Activated CD4-positive, alpha-beta T cell treated with anti-CD3 and anti-CD28 coated beads, Interleukin-2, amount 50 U/mL, for 4 hours (primary cell): ENCODE results near the gene DIP2C.
"Not testable (repeated sequence)": the region's sequence is repeated elsewhere in the genome, so short reads cannot be mapped to it uniquely, and the experiment has no call there.

Source experiments
- DNase-seq, 2 experiments: peaks; one replicate each; pipeline ENCODE4 v3.0.0-alpha.2; 2020

DIP2C gene

DNA sequence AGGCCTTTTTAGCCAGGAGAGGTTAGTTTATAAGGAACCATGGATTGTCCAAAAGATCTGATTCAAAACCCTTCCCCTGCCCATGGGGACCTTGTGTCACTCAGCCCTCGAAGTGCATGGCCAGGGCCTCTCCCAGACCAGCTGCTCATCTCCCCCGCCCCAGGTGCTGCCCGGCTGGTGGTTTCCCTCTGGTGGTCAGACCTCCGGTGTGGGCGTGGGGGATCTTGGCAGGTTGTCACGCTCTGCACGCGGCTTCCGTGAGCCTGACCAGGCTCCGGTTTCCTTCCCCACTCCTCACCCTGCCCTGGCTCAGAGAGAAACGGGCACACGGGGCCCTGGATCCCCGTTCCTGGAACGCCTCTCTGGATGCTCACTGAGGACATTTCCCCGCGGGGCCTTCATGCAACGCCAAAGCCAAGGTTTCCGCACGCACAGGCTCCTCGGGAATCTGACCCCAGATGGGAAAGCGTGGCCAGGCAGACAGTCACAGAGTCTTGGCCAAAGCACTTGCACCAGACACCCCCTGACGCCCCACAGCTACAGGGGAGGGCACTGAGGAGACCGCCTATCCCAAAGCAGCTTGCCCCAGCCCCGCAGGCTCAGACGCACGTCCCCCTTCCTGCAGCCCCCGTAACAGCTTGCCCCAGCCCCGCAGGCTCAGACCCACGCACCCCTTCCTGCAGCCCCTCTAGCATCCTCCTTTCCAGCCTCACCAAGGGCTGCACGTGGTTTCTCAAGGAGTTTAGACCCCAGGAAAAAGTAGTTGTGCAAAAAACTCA is 7.8 kb upstream of the DIP2C start:
- DNase-seq = no peak

DNA sequence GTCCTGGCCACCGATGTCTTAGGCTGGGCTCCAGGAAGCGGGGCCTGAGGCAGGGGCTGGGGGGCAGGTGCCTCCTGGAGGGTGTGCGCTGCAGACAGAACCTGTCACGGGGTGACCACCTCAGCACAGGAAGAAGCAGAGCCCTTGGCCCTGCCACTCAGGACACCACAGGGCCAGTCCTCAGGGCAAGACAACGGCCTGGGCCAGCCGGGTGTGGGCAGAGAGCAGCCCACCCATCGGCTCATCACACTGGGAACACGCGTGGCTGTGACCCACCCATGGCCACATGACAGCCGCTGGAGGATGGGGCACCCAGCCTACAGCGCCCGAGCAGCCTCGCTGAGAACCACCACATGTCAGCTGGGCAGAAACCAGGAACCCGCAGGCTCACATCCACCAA is 5.9 kb upstream of the DIP2C start:
- no peak for DNase-seq

DNA sequence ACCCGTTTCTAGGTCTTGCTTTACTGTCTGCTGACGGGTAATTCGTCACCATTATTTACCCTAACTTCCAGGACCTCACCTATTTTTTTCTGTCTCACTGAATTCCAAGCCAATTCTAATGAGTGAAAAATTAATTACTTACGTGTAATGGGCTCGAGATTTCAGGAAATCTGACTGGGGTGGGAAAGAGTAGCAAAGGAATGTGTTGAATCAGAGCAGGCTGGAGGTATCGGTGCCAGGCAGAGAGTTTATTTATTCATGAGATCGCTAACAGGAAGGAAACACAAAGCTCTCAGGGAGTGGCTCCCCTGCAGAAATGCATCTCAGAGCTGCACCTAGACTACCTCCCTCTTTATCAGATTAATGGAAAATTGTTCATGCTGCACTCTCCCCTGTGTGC is 4.0 kb upstream of the DIP2C start:
- DNase-seq = no peak

DNA sequence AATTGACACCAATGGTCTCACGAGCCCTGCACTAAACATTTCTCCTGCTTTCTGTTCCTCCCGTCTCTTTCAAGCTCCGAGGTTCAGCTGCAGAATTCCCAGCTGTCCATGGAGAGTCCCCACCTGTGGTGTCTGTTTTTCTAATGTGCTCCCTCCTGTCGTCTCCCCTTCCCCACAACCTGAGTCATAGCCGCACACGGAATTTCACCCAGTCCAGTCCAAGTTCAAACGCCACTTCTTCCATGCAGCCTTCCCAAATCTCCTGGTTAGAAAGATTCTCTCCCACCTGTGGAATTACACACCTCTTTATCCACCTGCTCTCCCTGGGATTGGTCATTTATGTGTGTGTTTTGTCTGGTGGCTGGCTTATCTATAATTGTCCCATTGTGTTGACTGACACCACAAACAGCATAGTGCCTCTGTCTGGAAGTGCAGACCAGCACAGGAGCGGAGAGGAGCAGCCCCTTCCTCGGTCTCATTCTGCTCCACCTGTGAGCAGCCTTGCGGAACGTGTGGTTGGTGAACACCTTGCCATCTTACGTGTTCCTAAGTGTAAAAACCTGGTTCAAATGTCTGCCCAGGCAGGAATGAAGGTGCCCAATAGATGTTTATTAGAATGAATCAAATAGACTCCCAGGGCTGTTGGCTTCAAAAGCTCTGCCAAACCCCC is 3.3 kb upstream of the DIP2C start:
- no peak for DNase-seq

DNA sequence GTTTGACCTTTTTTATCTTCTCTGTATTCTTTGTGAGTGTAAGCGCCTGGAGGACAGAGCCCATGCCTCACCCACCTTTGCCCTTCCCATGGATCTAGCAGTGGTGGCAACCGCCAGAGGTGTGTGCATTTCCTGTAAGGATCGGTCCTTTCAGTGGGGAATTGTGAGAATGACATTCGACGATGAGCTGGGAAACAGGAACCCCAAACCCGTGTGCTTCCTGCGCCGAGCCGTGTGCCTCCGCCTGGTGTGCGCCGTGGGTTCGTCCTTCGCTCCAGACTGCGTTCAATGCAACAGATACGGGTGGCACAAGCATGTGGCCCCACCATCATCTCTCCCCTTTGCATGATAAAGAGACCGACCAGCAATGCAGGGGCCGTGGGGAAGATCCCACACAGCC is 1.7 kb upstream of the DIP2C start:
- no peak for DNase-seq

DNA sequence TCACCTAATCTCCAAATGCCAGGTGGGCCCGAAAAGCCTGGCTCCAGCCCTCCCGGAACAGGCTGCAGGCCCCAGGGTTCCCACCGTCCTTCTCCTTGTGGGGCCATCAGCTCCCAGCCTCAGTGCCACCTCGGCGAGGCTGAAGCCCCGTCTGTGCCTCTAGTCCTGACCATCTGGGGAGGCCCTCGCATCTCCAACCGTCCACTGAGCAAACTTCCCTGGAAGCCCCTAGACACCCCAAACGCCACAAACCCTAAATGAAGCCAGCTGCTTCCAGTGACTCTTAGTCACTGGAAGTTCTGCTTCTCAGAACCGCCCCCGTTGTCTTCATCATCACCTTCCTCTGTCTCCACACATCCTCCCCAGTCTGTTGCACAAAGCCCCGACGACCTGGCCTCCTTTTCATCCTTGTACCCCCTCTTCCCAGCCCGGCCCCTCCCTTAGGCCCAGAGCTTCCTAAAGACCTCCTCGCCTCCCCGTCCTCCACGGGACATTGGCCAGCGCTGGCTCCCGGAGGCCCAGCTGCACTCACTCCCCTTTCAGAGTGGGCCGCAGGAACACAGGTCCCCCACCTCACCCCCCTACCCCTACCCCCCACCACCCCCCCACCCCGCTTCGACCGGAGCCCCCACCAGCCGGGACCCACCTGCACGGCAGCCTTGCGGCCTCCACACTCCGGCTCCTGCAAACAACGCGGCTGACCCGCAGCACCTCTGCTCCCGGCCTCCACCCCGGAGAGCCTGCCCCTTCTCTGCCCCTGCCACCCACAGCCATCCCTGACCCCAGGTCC is 1.1 kb upstream of the DIP2C start:
- DNase-seq = no peak

DNA sequence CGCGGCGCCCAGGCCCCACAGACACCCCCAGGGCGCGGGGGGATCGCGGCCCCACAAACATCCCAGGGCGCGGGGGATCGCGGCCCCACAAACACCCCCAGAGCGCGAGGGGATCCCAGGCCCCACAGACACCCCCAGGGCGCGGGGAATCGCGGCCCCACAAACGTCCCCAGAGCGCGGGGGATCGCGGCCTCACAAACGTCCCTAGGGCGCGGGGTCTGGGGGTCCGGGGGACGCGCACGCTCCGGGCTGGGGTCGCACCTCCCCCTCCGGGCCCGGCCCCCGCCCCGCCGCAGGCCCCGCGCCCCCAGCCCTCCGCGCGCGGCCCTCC is 382 bp downstream of the DIP2C start:
- DNase-seq = no peak

DNA sequence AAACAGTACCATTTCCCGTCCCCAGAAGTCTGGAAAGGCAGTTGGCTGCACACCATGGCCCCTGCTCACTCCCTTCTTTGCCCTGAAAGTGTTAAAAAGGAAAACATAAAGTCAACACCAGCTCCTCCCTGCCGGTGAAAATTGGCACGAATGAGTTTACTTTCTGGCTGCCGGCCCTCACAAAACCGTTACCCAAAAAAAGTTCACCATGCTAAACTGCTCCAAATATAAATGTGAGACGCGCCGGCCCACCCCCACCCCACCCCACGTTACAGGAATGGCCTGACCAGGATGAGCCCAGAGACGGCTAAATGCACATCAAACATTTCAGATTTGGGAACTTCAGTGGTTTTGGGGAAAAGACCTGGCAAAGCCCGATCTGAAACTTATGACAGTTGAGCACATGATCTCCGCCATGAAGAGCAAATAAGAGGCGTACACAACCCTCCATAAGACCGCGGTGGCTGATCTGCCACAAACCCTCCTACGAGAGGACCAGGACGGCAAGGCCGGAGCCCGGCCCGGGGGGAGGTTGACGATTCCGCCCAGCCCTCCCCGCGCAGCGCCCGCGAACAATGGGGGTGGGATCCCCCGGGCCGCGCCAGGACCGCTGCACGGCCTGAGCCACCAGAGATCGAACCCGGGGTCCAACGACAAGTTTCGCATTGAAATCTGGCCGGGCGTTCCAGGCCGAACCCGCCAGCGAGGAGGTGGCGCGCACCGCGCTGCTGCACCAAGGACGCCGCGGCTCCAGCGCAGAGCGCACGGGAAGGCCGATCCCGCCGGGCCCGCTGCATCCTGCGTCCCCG is 952 bp downstream of the DIP2C start:
- DNase-seq = no peak

DNA sequence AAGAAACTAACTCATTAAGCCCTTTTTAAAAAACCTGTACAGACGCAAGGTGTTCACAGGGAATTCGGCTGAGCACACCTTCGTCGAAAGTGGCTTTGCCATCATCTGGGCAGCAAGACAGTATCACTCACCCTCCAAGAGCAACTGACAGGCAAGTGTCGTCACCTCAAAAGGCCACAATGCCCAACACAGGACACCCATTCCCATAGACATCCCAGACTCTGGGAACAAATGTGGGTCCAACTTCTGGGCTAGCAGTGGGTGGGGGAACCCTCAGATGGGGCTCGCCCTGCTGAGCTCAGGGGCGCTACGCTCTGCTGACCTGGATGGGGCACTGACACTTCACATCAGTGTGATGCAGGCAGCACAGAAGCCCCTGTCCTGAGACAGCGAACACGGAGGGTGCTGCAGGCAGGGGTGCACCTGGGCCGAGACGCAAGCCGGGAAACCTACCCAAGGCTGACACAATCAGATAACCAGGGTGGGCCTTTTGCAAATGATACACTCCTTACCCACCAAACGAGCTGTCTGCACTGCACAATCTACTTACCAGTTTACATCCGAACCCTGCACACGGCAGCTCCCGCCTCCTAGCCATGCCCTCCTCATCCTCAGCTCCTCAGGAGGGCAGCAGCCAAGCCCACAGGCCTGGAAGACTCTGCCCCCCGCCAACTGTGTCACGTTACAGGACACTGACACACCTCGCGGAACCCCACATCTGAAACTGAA is 1.7 kb downstream of the DIP2C start:
- no peak for DNase-seq

DNA sequence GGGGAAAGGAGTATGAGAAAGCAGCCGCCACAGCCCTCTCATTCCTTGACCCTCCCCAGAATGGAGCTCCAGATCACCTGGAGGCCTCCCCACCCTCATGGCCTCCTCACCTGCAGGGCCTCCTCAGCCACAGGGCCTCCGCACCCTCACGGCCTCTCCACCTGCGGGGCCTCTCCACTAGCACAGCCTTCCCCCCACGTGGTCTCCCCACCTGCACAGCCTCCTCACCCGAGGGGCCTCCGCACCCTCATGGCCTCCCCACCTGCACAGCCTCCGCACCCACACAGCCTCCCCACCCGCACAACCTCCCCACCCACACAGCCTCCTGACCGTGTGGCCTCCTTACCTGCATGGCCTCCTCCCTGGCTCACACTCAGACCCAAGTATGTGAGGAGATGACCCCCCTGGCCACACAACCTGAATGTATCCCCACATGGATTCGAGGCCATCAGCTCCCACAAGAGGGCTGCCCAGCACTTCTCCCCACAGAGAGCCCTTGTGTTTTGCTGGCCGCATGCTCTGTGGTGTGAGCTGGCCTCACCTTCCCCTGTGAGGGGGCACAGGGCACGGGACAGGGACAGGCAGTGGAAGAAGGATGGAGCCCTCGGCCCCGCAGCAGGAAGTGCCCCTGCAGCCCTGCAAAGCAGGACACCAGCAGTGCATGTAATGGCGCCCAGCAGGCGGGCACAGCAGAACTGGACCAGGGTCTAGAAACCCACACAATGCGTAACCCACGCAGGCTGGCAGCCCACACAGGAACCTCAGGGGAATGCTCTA is 3.1 kb downstream of the DIP2C start:
- DNase-seq = no peak

DNA sequence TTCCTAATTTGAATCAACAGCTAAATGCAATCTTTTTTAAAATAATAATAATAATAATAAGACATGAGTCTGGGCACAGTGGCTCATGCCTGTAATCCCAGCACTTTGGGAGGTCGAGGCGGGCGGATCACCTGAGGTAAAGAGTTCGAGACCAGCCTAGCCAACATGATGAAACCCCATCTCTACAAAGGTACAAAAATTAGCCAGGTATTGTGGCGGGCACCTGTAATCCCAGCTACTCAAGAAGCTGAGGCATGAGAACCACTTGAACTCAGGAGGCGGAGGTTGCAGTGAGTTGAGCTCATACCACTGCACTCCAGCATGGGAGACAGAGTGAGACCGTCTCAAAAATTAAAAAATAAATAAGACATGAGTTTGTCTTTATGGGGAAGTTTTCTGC is 3.9 kb downstream of the DIP2C start:
- DNase-seq = no peak

DNA sequence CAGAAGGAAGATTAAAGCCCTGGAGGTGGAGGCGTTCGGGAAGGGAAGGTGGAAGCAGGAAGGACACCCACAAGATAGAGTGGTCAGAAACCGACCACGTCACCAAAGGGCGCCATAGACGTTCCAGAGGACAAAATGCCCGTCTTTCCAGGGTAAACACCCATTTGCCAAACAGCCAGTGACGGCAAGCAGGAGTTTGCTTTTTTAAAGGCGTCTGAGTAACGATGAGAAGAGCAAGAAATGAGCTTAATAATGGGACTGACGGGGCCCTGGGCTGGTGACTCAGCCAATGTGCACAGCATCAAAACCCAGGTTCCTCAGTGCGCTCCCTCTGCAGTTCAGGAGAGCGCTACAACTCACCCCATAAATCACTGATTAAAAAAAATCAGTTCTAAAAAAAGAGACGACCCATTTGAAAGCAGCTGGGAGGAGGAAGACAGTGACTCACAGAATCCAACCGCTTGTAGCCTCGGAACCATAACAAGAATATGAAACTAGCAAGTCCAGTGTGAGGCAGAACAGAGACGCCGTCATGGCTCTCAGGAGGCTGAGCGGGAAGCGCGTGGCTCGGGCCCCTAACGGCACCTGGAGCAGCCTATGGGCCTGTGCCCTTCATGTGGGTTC is 5.9 kb downstream of the DIP2C start:
- DNase-seq = no peak

DNA sequence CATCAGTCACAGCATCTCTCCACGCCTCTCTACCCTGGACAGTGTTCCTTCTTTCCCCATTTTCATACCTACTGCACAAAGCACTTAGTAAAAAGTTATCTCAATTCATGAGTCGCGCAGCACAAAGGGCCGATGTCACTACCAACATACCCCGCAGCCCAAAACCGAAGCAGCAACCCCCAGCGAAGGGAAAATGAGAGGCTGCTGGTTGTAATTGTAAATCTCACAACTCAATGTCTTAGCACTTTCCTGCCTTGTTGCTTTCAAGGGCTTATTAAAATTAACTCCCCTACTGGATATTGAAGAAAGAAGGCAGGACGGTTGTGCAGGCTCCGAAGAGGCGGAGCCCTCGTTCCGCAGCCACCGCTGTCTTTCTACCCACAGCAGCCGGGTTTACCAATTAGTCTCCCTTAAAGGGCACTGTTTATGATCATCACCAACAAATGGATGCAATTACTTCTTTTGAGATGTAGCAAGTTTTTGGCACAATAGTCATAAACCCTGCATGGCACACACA is 6.5 kb downstream of the DIP2C start:
- DNase-seq = no peak

DNA sequence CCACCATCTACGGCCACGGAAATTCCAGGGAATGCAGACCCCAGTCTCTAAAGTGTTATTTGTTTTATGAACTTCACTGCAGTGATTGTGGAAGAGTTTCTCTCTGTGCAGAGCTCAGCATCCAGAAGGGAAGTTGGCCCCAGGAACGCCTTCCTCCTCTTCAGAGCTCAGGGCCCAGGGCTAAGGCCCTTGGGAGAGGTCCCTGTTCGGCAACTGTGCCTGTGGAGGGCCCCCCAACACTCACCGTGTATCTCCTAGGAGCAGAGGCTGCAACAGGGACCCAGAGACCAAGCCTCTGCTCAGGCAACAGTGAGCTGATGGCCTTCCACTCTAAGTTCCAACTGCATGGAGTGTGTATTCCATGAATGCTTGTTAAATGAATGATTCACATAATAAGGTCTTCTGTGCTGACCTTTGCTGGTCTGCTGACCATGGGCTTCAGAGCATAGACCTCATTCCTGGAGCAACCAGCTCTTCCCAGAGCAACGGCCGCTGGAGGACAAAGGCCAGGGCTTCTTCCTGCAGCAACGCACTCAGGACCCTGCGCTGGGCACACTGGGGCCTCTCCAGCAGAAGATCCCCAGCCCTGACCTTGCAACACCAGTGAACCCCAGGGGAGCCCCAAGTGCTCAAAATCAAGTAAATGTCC is 7.7 kb downstream of the DIP2C start:
- DNase-seq = no peak

DNA sequence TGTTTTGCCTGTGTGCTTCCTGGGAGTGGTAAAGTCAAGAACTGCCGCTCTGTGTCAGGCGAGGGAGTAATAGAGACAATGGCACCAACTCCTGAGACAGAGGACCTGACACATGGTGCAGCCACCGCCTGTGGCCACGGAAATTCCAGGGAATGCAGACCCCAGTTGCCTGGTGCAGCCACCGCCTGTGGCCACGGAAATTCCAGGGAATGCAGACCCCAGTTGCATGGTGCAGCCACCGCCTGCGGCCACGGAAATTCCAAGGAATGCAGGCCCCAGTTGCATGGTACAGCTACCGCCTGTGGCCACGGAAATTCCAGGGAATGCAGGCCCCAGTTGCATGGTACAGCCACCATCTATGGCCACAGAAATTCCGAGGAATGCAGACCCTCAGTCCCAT is 8.7 kb downstream of the DIP2C start:
- DNase-seq = no peak

DNA sequence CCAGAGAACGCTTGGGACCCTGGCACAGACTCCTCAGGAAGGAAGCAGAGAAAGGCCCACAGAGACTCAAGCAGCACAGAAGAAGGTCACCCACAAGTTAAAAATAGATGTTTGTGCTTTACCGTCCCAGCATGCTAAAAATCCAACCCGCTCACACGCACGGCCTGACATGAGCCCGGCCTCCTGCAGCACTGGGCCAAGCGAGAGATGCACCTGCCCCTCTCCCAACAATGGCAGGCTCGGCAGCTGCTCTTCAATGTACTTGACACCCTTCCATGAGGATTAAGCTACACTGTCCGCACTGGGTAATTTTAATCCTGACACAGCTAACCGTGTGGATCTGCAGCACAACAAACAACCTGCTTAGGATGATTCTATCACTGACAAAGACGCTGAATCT is 9.3 kb downstream of the DIP2C start:
- DNase-seq = no peak

DNA sequence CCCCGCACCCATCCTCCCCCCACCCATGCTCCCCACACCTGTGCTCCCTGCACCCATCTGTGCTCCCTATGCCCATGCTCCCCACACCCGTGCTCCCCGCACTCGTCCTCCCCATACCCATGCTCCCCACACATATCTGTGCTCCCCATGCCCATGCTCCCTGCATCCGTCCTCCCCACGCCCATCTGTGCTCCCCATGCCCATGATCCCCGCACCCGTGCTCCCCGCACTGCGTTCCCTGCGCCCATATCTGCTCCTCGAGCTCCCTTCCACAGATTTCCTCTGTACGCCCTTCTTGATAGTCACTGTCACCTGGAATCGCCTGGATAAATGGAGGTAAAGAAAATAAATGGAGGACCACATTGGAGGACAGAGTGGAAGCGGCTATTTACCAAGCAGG is 9.9 kb downstream of the DIP2C start:
- DNase-seq = no peak

DNA sequence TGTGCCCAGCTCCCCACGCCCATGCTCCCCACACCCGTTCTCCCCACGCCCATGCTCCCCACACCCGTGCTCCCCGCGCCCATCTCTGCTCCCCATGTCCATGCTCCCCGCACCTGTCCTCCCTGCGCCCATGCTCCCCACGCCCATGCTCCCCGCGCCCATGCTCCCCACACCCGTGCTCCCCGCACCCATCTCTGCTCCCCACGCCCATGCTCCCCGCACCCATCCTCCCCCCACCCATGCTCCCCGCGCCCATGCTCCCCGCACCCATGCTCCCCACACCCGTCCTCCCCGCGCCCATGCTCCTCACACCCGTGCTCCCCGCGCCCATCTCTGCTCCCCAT is 10.8 kb downstream of the DIP2C start:
- DNase-seq = not testable (repeated sequence)

DNA sequence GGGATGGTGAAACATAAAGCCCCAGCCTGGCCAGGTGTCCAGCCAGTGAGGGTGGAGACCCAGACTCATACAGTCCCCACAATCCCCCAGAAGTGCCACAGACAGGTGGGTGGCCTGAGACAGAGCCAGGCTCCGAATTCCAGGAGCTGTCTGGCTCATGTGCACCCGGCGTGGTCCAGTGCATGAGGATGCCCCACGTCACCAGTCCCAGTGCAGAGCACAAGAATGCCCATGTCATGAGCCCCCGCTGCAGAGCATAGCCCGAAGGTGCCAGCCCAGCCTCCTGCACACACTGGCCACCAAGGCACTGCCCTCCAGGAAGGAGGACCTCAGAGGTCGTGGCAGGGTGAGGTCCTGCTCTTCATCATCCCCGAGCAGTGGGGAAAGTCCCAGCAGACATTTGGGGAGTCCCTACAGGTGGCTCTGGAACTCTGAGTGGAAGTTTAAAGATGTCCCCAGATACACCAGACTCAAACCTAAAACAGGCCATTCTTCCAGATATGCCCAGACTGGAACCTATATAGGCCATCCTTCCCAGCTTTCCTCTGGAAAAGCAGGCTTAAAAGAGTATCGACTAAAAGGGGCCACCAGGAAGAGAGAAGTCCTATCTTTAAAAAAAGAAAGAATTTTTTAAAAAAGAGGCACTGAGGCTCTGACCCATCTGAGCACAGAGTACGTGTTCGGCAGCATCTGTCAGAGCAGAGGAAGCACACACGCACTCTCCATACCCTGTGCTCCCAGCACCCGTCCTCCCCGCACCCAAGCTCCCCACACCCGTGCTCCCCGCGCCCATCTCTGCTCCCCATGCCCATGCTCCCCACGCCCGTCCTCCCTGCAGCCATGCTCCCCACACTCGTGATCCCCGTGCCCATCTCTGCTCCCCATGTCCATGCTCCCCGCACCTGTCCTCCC is 11.5 kb downstream of the DIP2C start:
- DNase-seq = no peak
